ENCODE measurements around the gene VSIR. TPM values are rescaled to one million over a fixed set of nuclear protein-coding genes. Genes with fewer than 3 reads are reported as not detected.

The VSIR gene
- total RNA-seq, 1 donor from 2014 or later = not detected

GRCh38 chr10:71757399-71757922, 15.9 kb downstream of the VSIR start:
- no peaks in the 10 kb centered on the region for H4K20me1 ChIP-seq (ENCODE audit: low read depth)
- H2AFZ ChIP-seq (replicated peaks) = peak overlapping the region; percentile 22
- H3K27ac Mint-ChIP-seq = no peak overlapping the region
- H3K9me3 Mint-ChIP-seq = no peaks in the 10 kb centered on the region
- peak overlapping the region; percentile 12 for H3K4me2 ChIP-seq
- no peak overlapping the region for H3K9ac ChIP-seq
- no peaks in the 10 kb centered on the region for H3K27me3 ChIP-seq
- no peak overlapping the region for H3K27ac ChIP-seq
- H3K27me3 Mint-ChIP-seq (ENCODE audit: insufficient read depth, low read depth) = peaks cover 9% of the 10 kb centered on the region
- H3K36me3 ChIP-seq = no peaks in the 10 kb centered on the region
- peaks cover 14% of the 10 kb centered on the region for H3K4me1 ChIP-seq
- H3K4me3 Mint-ChIP-seq = no peak overlapping the region
- no peak overlapping the region for H3K4me3 ChIP-seq
- peaks cover 7% of the 10 kb centered on the region for H3F3A ChIP-seq (ENCODE audit: low read depth)
- no peaks in the 10 kb centered on the region for H3K36me3 Mint-ChIP-seq
- no peaks in the 10 kb centered on the region for H3K9me3 ChIP-seq (ENCODE audit: low read depth)
- H3K79me2 ChIP-seq (ENCODE audit: low read depth) = no peaks in the 10 kb centered on the region
- peak; percentile 68 for DNase-seq (ENCODE audit: low spot score)
- no peak for TF ChIP-seq EZH2 (IDR thresholded peaks at IDR 0.05)
- no peak for TF ChIP-seq CTCF (IDR thresholded peaks at IDR 0.05)
- no peak for TF ChIP-seq EZH2phosphoT487 (IDR thresholded peaks at IDR 0.05)
- H3K4me1 Mint-ChIP-seq = peaks cover 25% of the 10 kb centered on the region

DNA sequence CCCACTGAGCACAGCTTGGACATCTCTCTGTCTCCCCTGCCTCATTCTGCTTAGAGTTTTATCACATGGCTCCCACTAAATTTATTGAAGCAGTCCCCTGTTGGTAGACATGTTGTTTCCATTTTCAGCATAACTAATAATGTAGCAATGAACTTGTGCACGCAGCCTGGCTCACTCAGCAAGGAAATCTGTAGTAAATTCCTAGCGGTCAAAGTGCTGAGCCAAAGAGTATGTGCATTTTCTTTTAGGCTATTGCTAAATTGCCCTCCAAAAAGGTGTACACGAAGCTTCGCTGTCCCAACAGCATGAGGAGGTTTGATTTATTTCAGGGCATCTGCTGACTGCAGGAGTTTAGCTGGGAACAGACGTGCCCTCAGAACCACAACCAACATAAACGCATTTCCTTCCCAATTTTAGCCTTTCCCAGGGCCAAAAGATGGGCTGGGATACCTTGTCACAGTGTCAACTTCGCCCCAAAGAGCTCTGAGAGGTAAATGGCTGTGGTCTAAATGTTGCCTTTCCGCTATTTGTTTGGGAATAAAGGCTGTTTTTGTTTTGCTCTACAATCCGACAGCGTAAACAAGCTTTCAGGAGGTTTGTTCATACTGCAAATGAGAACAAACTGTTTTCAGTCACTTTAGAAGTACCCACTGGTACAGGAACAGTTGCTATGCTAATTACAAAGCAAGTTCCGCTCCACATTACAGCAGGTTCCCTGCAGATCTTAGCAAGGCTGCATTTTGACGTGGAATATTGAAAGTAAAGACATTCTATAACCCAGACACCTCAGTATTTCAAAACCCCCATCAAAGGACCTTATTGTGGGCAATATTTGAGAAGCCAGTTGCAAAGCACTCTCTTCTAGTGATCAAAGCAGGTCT, 16.8 kb downstream of the VSIR start:
- H3K4me2 ChIP-seq = no peak overlapping the region
- Mint-ChIP-seq H3K4me3 (no peak overlapping the region), H3K9me3 (no peaks in the 10 kb centered on the region), H3K27ac (peak overlapping the region; percentile 9), H3K36me3 (no peaks in the 10 kb centered on the region), H3K27me3 (ENCODE audit: insufficient read depth, low read depth) (peaks cover 8% of the 10 kb centered on the region), H3K4me1 (peaks cover 25% of the 10 kb centered on the region)
- H4K20me1 ChIP-seq (ENCODE audit: low read depth) = no peaks in the 10 kb centered on the region
- no peaks in the 10 kb centered on the region for H3K79me2 ChIP-seq (ENCODE audit: low read depth)
- peaks cover 14% of the 10 kb centered on the region for H3K4me1 ChIP-seq
- H3K27ac ChIP-seq = no peak overlapping the region
- no peaks in the 10 kb centered on the region for H3K36me3 ChIP-seq
- H3K27me3 ChIP-seq = no peaks in the 10 kb centered on the region
- no peak overlapping the region for H3K9ac ChIP-seq
- TF ChIP-seq EZH2 (IDR thresholded peaks at IDR 0.05) (no peak), CTCF (IDR thresholded peaks at IDR 0.05) (no peak), EZH2phosphoT487 (IDR thresholded peaks at IDR 0.05) (no peak)
- DNase-seq (ENCODE audit: low spot score) = no peak
- H2AFZ ChIP-seq (replicated peaks) = no peak overlapping the region
- peaks cover 7% of the 10 kb centered on the region for H3F3A ChIP-seq (ENCODE audit: low read depth)
- H3K9me3 ChIP-seq (ENCODE audit: low read depth) = no peaks in the 10 kb centered on the region
- H3K4me3 ChIP-seq = no peak overlapping the region

- Mint-ChIP-seq H3K36me3 (no peaks in the 10 kb centered on the region), H3K9me3 (no peaks in the 10 kb centered on the region), H3K4me3 (no peak overlapping the region), H3K4me1 (peaks cover 25% of the 10 kb centered on the region), H3K27ac (no peak overlapping the region), H3K27me3 (ENCODE audit: insufficient read depth, low read depth) (peaks cover 8% of the 10 kb centered on the region)
- H3K4me3 ChIP-seq = no peak overlapping the region
- no peak overlapping the region for H3K4me2 ChIP-seq
- no peaks in the 10 kb centered on the region for H3K36me3 ChIP-seq
- H3K27ac ChIP-seq = no peak overlapping the region
- no peaks in the 10 kb centered on the region for H3K79me2 ChIP-seq (ENCODE audit: low read depth)
- no peaks in the 10 kb centered on the region for H3K27me3 ChIP-seq
- no peaks in the 10 kb centered on the region for H3K9me3 ChIP-seq (ENCODE audit: low read depth)
- no peaks in the 10 kb centered on the region for H4K20me1 ChIP-seq (ENCODE audit: low read depth)
- no peak overlapping the region for H3K9ac ChIP-seq
- peaks cover 14% of the 10 kb centered on the region for H3K4me1 ChIP-seq
- H3F3A ChIP-seq (ENCODE audit: low read depth) = peaks cover 7% of the 10 kb centered on the region
- no peak overlapping the region for H2AFZ ChIP-seq (replicated peaks)
- DNase-seq (ENCODE audit: low spot score) = no peak
- TF ChIP-seq CTCF (IDR thresholded peaks at IDR 0.05) = no peak
- no peak for TF ChIP-seq EZH2 (IDR thresholded peaks at IDR 0.05)
- TF ChIP-seq EZH2phosphoT487 (IDR thresholded peaks at IDR 0.05) = no peak
Observed at GRCh38 chr10:71755179-71755879, 18.0 kb downstream of the VSIR start.

All from neural progenitor cell (in vitro differentiated cells).